HG03108 (cell line): ENCODE data around the gene TMEM165.

Source experiments
- ATAC-seq: cut with Tn5 transposase; IDR thresholded peaks from one replicate; pipeline ENCODE4 v1.9.1; 2021; ENCODE audit warnings: moderate library complexity; ENCODE audit not compliant: unreplicated experiment

Gene TMEM165

GRCh38 chr4:55366621-55367020 lies 29.1 kb upstream of the TMEM165 start:
- no peak for ATAC-seq

GRCh38 chr4:55367084-55367722 lies 28.6 kb upstream of the TMEM165 start:
- no peak for ATAC-seq

GRCh38 chr4:55369968-55370367 lies 25.8 kb upstream of the TMEM165 start:
- ATAC-seq: no peak

GRCh38 chr4:55372259-55372658 lies 23.5 kb upstream of the TMEM165 start:
- ATAC-seq: no peak

GRCh38 chr4:55373461-55373860 lies 22.3 kb upstream of the TMEM165 start:
- no peak for ATAC-seq

GRCh38 chr4:55376698-55377097 lies 19.1 kb upstream of the TMEM165 start:
- ATAC-seq: no peak

- ATAC-seq: no peak
Observed at GRCh38 chr4:55378617-55379467, 16.9 kb upstream of the TMEM165 start.

- no peak for ATAC-seq
Observed at GRCh38 chr4:55380576-55380975, 15.2 kb upstream of the TMEM165 start.

- no peak for ATAC-seq
Observed at GRCh38 chr4:55381502-55381901, 14.3 kb upstream of the TMEM165 start.

GRCh38 chr4:55382488-55383003 lies 13.2 kb upstream of the TMEM165 start:
- ATAC-seq: no peak

GRCh38 chr4:55385201-55385649 lies 10.5 kb upstream of the TMEM165 start:
- no peak for ATAC-seq

- ATAC-seq: no peak
Observed at GRCh38 chr4:55386073-55386472, 9.7 kb upstream of the TMEM165 start.

- ATAC-seq: no peak
Observed at GRCh38 chr4:55386840-55387239, 8.9 kb upstream of the TMEM165 start.

GRCh38 chr4:55393461-55394320 lies 2.1 kb upstream of the TMEM165 start:
- ATAC-seq: no peak

GRCh38 chr4:55395218-55395528 lies 584 bp upstream of the TMEM165 start:
- ATAC-seq: no peak

GRCh38 chr4:55396308-55397125 lies 760 bp downstream of the TMEM165 start:
- peak; percentile 18 for ATAC-seq

- no peak for ATAC-seq
Observed at GRCh38 chr4:55397126-55397436, 1.3 kb downstream of the TMEM165 start.

GRCh38 chr4:55397520-55398321 lies 2.0 kb downstream of the TMEM165 start:
- ATAC-seq: no peak

- ATAC-seq: no peak
Observed at GRCh38 chr4:55398461-55398860, 2.7 kb downstream of the TMEM165 start.

GRCh38 chr4:55398966-55399365 lies 3.2 kb downstream of the TMEM165 start:
- ATAC-seq: no peak
